MG63 (cell line): ENCODE results near the gene ID4. TPM values are rescaled to one million over a fixed set of nuclear protein-coding genes. Genes with fewer than 3 reads are reported as not detected.

Experiments
- DNase-seq: peaks from one replicate; pipeline ENCODE4 v3.0.0-alpha.2; 2020
- H3K27me3 ChIP-seq: fragments of 250-450 bp; sonication (Bioruptor Pico); 2 replicates; pipeline ENCODE4 v1.5.1; 2020; ENCODE audit warnings: mild to moderate bottlenecking, moderate library complexity
- H3K36me3 ChIP-seq: fragments of 250-450 bp; sonication (Bioruptor Pico); 2 replicates; pipeline ENCODE4 v1.5.1; 2020; ENCODE audit warnings: mild to moderate bottlenecking, moderate library complexity
- H3K4me3 ChIP-seq: fragments of 250-450 bp; sonication (Bioruptor Pico); 2 replicates; pipeline ENCODE4 v1.5.1; 2020; ENCODE audit warnings: mild to moderate bottlenecking, moderate library complexity
- H3K9me3 ChIP-seq: fragments of 250-450 bp; sonication (Bioruptor Pico); 2 replicates; pipeline ENCODE4 v1.5.1; 2020; ENCODE audit warnings: mild to moderate bottlenecking, moderate library complexity
- total RNA-seq: library from RNA; depleted of rRNA; stranded (reverse); fragments of >200 nt; shearing (Covaris generic); gene quantifications from 2 replicates; pipeline ENCODE4 v1.2.3, GENCODE V29; 2014; ENCODE audit warnings: low replicate concordance; rRNA removed

ID4 gene, protein sequence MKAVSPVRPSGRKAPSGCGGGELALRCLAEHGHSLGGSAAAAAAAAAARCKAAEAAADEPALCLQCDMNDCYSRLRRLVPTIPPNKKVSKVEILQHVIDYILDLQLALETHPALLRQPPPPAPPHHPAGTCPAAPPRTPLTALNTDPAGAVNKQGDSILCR
- 2.0 and 3.1 TPM in 2 replicates for total RNA-seq

DNA sequence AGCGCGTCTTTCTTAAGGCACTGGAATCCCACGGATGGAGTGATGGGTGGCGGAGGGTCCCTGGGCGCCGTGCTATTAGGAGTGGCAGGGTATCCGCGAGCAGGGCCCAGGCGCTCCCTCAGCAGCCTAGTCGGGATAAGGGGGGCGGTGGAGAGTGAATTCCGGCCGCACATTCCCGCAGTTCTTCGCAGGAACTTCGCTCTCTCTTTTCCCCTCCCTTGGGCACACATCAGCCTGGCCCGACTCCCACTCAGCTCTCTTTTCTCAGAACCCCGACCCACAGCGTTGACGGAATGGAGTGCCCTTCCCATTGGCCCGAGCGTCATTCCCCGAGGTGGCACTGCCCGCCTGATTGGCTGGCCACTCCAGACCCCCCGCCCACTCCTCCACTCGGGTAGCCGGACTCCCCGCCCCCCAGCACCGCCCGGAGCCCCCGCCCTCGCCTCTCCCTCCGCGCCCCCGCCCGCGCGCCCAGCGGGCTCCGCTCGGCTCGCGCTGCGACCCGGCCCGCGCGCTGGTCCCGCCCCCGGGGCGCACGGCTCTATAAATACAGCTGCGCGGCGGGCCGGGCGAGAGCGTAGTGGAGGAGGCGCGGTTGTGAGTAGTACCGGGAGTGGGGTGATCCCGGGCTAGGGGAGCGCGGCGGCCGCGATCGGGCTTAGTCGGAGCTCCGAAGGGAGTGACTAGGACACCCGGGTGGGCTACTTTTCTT lies at the start of gene ID4:
TSS of gene ID4 (plus strand) at position 572 of the 712 bp plus-strand sequence. CDS start 385 bp downstream, outside the sequence.
- H3K27me3 ChIP-seq, result no peaks in the 10 kb centered on the region
- peak within 1 kb of the TSS; percentile 57 for H3K4me3 ChIP-seq
- no peaks in the 10 kb centered on the region for H3K36me3 ChIP-seq
- peak; percentile 93 for DNase-seq
- no peaks in the 10 kb centered on the region for H3K9me3 ChIP-seq

DNA sequence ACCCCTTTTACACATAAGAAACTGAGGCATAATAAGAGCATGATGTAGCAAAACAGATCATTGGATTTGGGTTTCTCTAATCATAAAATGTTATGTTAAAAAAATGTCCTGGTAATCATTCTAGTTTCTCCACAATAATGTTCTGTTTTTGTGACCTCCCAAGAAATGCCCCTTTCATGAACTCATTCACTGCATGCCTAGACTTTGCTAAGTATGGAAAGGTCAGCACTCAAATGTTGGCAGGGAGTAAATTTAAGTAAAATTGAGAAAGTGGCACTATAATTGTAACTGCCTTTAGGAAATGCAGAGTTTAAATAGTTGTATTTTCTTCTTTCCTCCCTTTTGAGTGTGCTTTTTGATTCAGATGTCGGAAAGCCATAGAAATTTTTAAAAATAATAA lies 48.5 kb upstream of the ID4 start:
- no peak for DNase-seq
- no peak overlapping the region for H3K4me3 ChIP-seq
- H3K27me3 ChIP-seq, result no peaks in the 10 kb centered on the region

DNA sequence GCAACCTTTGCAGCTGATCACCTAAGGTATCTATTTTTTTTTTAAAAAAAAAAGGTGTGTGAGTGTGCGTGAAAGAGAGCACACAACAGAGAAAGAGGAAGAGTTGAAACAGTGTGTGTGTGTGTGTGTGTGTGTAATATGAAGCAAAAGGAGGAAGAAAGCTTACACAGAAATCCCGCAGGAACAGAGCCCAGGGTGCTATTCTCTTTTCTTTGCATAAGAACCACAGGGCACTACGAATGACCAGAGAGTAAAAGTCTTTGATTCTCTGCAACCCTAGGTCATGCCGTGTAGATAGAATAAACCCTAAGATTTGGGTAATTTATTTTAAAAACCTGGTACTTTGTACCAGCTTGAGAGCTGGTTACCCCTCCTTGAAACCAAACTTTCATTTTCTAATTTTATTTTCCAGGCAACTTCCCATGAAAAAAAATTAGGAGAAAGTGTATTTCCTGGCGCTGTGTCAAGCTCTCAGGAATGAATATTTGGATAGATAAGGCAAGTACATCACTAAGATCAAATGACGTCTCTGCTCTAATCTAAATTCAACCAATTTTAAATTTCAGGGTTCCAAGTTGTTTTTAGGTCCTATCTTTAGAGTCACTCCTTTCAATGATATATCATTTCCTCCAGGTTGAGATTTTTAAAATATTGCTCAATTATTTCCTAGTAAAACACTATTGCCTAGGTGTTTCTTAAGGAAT lies 47.9 kb upstream of the ID4 start:
- DNase-seq, result no peak
- H3K36me3 ChIP-seq, result no peaks in the 10 kb centered on the region
- H3K27me3 ChIP-seq, result no peaks in the 10 kb centered on the region
- no peak overlapping the region for H3K4me3 ChIP-seq
- H3K9me3 ChIP-seq, result no peaks in the 10 kb centered on the region

More for the DNA sequence above, 48.5 kb upstream of the ID4 start:
- Histone ChIP-seq H3K36me3 (no peaks in the 10 kb centered on the region), H3K9me3 (no peaks in the 10 kb centered on the region)

DNA sequence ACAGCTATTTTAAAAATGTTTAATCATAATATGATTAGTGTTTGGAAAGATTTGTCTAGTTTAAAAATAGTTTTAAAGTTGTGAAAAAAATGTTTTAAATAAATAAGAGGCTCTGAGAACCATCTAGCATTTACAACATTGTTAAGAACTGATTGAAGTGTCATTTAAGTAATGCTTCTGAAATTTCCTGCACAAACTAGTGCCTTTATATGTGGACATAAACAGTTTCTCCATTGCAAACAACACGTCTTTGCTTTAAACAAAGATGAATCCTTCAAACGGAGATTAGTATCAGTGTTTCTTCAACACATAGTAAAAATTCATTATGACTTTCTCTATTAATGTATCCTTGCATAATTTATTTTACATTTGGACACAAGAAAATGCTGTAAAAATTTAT lies 45.9 kb upstream of the ID4 start:
- no peaks in the 10 kb centered on the region for H3K27me3 ChIP-seq
- no peak for DNase-seq

DNA sequence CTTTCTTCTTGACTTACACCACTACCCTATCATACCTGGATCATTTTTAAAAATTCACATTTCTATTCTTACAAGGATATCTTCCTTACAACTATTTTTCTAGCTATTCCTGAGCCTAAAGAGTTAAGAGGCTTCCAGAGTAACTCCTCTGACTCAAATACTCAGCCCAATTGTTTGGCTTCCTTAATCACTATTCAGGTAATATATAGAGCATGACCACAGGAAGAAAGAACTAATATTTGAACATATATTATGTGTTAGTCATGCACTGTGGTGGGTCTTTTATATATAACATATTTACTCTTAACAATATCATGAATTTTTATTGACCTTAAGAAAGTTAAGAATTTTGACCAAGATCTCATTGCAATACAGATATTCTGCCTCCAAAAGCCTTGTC lies 42.0 kb upstream of the ID4 start:
- H3K36me3 ChIP-seq, result no peaks in the 10 kb centered on the region
- DNase-seq, result no peak
- no peak overlapping the region for H3K4me3 ChIP-seq
- no peaks in the 10 kb centered on the region for H3K9me3 ChIP-seq
- no peaks in the 10 kb centered on the region for H3K27me3 ChIP-seq

More for the DNA sequence above, 45.9 kb upstream of the ID4 start:
- H3K36me3 ChIP-seq, result no peaks in the 10 kb centered on the region
- H3K9me3 ChIP-seq, result no peaks in the 10 kb centered on the region
- no peak overlapping the region for H3K4me3 ChIP-seq

DNA sequence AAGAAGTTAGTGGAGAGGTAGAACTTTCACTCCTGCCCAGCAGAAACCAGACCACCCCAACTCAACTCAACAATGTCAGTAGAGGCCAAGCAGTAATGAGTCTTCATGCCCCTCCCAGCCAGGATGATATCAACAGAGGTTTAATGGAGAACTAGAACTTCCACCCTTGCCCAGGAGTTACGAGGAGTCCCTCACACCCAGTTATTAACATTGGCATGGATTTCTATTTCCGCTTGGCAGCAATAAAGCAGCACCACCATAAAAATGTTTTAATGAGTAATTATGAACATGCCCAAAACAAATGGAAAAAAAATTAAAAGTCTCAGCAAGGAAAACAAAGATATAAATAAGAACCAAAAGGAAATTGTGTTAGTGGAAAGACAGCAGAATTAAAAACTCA lies 40.7 kb upstream of the ID4 start:
- no peaks in the 10 kb centered on the region for H3K27me3 ChIP-seq
- H3K4me3 ChIP-seq, result no peak overlapping the region
- no peaks in the 10 kb centered on the region for H3K9me3 ChIP-seq
- no peak for DNase-seq
- H3K36me3 ChIP-seq, result no peaks in the 10 kb centered on the region

DNA sequence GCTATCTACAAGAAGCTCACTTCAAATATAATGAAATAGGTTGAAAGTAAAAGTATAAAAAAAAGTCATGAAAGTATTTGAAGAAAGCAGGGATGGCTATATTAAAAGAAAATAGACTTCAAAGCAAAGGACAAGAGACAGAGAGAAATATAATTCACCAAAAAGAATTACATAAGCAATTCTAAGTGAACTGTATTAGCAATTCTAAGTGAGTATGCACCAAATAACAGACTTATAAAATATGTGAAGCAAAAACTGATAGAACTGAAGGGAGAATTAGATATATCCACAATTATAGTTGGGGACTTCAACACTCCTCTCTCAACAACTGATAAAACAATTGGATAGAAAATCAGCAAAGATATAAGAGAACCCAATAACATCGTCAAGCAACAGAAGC lies 38.8 kb upstream of the ID4 start:
- Histone ChIP-seq H3K9me3 (no peaks in the 10 kb centered on the region), H3K36me3 (no peaks in the 10 kb centered on the region), H3K27me3 (no peaks in the 10 kb centered on the region), H3K4me3 (no peak overlapping the region)
- no peak for DNase-seq

DNA sequence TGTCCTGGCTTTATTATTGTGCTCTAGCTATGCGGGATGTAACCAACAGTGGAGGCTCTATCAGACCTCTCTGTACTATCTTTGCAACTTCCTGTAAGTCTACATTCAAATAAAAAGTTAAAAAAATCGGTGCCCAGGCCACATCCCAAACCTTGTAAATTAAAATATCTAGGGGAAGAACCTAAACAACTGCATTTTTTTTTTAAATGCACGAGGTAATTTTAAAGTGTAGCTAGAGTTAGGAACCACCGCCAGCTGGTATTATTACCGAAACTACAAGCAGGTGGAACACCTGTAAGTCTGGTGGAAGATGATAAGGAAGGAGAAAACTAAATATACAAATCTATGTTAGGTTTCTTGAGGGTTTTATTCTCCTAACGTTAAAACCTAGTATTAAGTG lies 34.5 kb upstream of the ID4 start:
- H3K9me3 ChIP-seq, result no peaks in the 10 kb centered on the region
- no peak for DNase-seq
- no peaks in the 10 kb centered on the region for H3K27me3 ChIP-seq
- no peak overlapping the region for H3K4me3 ChIP-seq
- no peaks in the 10 kb centered on the region for H3K36me3 ChIP-seq

DNA sequence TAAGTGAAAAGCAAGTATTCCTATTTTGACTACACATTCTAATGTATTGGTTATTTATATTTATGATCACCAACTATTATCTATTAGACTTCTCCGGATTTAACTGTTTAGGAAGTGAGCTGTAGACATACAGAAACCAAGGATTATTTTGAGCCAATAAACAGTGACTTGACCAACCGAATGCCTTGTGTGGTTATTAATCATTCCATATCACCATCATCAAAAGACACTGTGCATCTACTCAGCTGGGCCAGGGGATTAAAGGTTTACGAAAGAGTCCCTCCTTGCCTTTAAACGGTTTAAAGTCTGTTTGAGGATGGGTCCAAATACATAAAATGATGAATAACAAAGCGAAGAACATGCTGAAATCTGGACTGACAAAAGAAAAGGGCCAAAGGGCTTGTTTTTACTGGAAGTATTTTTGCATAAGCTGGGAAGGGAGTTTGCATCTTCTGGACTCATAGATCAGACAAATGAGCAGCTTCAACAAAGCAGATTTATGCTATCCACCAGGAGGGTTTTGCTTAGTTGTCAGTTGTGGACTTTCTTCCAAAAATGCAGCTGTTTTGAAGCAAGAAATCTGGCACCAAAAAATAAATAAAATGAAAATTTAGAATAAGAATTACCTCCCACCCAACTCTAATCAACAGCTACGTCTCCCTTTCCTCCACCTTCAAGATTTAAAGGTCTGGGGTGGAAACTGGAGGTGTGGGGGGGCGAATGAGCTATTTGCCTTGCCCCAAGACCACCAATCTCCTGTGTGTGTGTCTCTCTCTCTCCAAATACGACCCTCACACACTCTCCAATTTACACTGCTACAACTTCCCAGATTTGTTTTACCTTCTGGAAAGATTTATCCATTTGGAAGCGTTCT lies 33.6 kb upstream of the ID4 start:
- no peaks in the 10 kb centered on the region for H3K36me3 ChIP-seq
- H3K4me3 ChIP-seq, result peak overlapping the region; percentile 58
- no peaks in the 10 kb centered on the region for H3K9me3 ChIP-seq
- H3K27me3 ChIP-seq, result no peaks in the 10 kb centered on the region
- DNase-seq, result no peak

DNA sequence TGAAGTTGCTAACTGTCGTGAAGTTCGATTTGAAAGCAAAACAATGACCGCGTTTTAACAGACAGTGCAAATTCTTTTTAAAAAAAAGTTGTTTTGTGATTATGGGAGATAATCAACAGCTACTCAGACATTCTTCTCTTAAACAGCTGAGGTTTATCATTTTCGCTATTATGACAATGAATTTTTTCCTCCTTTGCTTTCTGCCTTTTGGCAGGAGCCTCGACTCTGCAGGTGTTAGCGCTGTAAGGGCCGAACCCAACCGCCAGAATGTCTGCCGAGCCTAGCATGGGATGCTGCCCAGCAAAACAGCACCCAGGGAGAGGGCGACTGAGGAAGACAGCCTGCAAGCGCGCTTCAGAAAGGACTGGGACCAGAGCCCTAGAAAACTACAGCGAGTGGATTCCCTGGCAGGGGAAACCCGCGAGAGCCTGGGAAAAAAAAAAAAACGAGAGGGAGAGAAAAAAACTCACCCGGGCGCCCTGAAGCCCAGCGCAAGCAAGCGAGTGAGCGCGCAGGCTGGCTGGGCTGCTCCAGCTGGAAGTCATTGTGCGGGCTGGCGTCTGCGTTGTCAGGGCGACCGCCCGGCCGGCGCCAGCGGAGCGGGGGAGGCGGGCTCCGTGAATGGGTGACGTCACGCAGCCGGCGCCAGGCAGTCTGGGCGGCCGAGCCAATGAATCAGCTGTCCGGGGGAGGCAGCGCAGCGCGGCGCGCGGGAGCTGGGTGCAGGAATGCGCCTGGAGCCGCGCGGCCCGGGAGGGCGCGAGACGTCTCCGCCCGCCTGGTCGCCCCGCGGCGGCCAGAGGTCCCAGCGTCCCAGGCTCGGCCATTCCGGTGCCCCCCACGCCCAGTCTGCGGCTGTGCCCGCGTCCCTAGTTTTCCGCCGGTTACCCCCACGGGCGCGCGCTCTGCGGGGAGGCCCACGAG lies 32.7 kb upstream of the ID4 start:
- H3K9me3 ChIP-seq, result no peaks in the 10 kb centered on the region
- peak overlapping the region; percentile 58 for H3K4me3 ChIP-seq
- DNase-seq, result peak; percentile 89
- H3K36me3 ChIP-seq, result no peaks in the 10 kb centered on the region
- no peaks in the 10 kb centered on the region for H3K27me3 ChIP-seq

DNA sequence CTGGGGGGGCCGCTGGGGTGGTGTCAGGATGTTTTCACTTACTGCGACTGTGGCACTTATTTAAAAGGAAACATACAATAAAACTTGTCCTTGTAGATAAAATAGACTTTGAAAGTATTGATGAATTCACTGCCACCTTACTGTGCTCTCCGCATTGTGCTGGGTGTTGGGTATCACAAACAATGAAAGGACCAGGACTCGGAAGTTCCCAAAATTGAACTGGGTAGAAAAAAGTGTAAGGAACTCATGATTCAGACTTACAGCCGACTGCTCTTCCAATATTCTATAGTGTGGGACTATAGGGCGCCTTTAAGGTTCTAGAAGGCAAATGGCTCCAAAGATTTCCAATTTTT lies 32.1 kb upstream of the ID4 start:
- no peaks in the 10 kb centered on the region for H3K36me3 ChIP-seq
- no peaks in the 10 kb centered on the region for H3K9me3 ChIP-seq
- no peak for DNase-seq
- no peaks in the 10 kb centered on the region for H3K27me3 ChIP-seq
- H3K4me3 ChIP-seq, result peak overlapping the region; percentile 49

DNA sequence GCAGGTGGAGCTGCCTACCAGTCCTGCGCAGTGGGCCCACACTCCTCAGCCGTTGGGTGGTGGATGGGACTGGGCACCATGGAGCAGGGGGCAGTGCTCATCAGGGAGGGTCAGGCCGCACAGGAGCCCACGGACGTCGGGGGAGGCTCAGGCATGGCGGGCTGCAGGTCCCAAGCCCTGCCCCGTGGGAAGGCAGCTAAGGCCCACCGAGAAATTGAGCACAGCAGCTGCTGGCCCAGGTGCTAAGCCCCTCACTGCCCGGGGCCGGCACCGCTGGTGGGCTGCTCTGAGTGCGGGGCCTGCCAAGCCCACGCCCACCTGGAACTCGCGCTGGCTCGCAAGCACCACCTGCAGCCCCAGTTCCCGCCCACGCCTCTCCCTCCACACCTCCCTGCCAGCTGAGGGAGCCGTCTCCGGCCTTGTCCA lies 30.2 kb upstream of the ID4 start:
- Histone ChIP-seq H3K4me3 (no peak overlapping the region), H3K36me3 (no peaks in the 10 kb centered on the region), H3K9me3 (no peaks in the 10 kb centered on the region), H3K27me3 (no peaks in the 10 kb centered on the region)
- DNase-seq, result no peak

DNA sequence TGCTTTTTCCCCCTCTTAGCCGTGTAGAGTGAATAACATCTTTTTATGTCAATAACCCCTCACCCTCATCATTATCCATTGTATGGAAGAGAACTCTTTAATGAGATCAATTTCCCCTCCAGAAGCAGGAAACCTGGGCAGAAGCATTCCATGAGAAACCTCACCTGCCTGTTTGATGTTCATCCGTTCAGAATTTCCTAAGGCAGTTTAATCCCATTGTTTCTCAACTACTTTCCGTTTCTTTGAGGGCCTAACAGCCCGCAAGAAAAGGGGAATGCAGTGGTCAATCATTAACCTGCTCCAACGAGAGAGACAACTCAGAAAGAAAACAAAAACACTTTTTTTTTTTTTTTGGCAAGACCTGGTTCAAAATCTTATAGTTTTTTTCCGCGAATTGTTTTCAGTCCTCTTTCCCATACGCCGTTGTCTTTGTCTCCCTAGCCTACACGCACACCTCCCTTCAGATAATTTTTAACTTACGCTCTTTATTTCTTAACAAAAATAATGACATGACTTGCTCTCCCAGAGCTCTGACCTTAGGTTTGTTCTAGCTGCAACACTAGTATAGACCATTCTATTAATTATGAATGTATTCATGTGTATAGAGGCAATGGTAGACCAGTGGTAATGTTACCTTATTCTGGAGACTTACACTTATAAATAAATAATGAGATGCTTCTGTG lies 25.6 kb upstream of the ID4 start:
- H3K9me3 ChIP-seq, result no peaks in the 10 kb centered on the region
- DNase-seq, result no peak
- no peak overlapping the region for H3K4me3 ChIP-seq
- H3K27me3 ChIP-seq, result no peaks in the 10 kb centered on the region
- no peaks in the 10 kb centered on the region for H3K36me3 ChIP-seq

DNA sequence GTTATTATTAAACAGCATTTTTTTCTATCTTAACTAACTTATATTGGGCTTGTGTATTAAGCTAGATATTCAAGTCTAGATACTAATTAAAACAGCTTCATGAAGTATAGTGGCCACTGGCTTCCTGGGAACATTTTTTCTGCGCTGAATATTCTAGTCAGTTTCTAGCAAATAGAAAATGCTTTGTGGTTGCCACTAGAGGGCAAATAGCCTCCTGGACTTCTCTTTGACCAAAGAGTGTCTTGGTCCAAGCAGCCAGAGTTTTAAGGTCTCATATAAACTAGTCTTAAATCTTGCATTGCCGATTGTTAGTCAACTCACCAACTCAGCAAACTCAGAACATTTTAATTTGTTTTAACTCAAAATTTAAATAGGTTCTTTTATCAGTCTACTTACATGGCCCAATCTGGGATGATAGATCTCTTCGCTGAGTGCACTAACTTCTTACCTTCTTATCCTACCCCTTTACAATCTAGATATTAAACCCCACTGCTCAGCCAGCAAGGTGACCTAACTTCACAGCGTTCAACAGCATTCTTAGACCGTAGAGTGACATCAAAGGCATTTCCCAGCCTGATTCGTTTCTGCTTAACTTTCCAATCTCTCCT lies 24.6 kb upstream of the ID4 start:
- H3K4me3 ChIP-seq, result no peak overlapping the region
- no peak for DNase-seq
- H3K27me3 ChIP-seq, result no peaks in the 10 kb centered on the region
- H3K36me3 ChIP-seq, result no peaks in the 10 kb centered on the region
- no peaks in the 10 kb centered on the region for H3K9me3 ChIP-seq

DNA sequence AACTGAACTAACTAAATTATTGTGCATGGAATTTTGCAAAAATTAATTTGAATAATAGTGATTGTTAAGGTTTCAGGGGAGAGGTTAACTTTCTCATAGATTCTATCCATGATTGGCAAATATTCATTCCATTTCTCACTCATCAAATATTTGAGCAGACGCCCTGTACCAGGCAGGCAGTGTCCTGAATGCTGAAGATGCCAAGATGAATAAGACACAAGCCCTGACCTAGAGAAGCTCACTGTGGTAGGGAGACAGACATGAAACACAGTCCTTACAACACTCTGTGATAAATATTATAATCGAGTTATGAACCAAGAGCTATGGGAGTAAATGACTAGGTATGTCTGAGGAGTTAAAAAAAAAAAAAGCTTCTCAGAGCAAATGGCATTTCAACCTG lies 18.4 kb upstream of the ID4 start:
- Histone ChIP-seq H3K9me3 (no peaks in the 10 kb centered on the region), H3K36me3 (no peaks in the 10 kb centered on the region), H3K4me3 (no peak overlapping the region), H3K27me3 (no peaks in the 10 kb centered on the region)
- DNase-seq, result no peak
